GM23338 (cell line): ENCODE results near the gene PLA2G5. TPM values are rescaled to one million over a fixed set of nuclear protein-coding genes. Genes with fewer than 3 reads are reported as not detected.

Experiments
- ATAC-seq: fragments of 200-7000 bp; cut with Tn5 transposase; 3 replicates; pipeline ENCODE4 v1.9.1; 2020
- DNase-seq: peaks from one replicate; pipeline ENCODE4 v3.0.0-alpha.2; 2015; ENCODE audit warnings: low spot score
- H2AFZ ChIP-seq: fragments of 200-600 bp; sonication (generic); 2 replicates; pipeline ENCODE4 v1.8.0; 2016; ENCODE audit warnings: antibody characterized with exemption, mild to moderate bottlenecking, moderate library complexity
- H3F3A ChIP-seq: fragments of 200-600 bp; sonication (generic); replicated peaks from 2 replicates; pipeline ENCODE4 v1.8.0; 2017; ENCODE audit warnings: antibody characterized with exemption, mixed run types, low read depth
- H3K27ac ChIP-seq: fragments of 200-600 bp; sonication (generic); 2 replicates; pipeline ENCODE4 v1.6.1; 2016; ENCODE audit warnings: low read depth
- H3K27me3 ChIP-seq: fragments of 200-600 bp; sonication (generic); 2 replicates; pipeline ENCODE4 v1.8.0; 2016; ENCODE audit warnings: mild to moderate bottlenecking, mixed run types, moderate library complexity; ENCODE audit not compliant: insufficient read depth
- H3K36me3 ChIP-seq: fragments of 200-600 bp; sonication (generic); 2 replicates; pipeline ENCODE4 v1.8.0; 2016; ENCODE audit warnings: mild to moderate bottlenecking; ENCODE audit not compliant: insufficient read depth
- H3K4me1 ChIP-seq: fragments of 200-600 bp; sonication (generic); 2 replicates; pipeline ENCODE4 v1.8.0; 2016; ENCODE audit warnings: mild to moderate bottlenecking, moderate library complexity; ENCODE audit not compliant: insufficient read depth
- H3K4me2 ChIP-seq: fragments of 200-600 bp; sonication (generic); 2 replicates; pipeline ENCODE4 v1.7.1; 2017; ENCODE audit warnings: mixed run types
- H3K4me3 ChIP-seq: fragments of 200-600 bp; sonication (generic); 2 replicates; pipeline ENCODE4 v1.6.1; 2016; ENCODE audit warnings: mixed run types
- H3K79me2 ChIP-seq: fragments of 200-600 bp; sonication (generic); replicated peaks from 2 replicates; pipeline ENCODE4 v1.8.0; 2017; ENCODE audit warnings: mild to moderate bottlenecking; ENCODE audit not compliant: insufficient read depth
- H3K9me2 ChIP-seq: fragments of 200-600 bp; sonication (generic); 2 replicates; pipeline ENCODE4 v1.8.0; 2017; ENCODE audit not compliant: insufficient read depth
- H4K20me1 ChIP-seq: fragments of 200-600 bp; sonication (generic); replicated peaks from 2 replicates; pipeline ENCODE4 v1.8.0; 2017; ENCODE audit warnings: mild to moderate bottlenecking; ENCODE audit not compliant: insufficient read depth
- H3K27ac Mint-ChIP-seq: 2 replicates; pipeline ENCODE4 v1.8.0; 2020; ENCODE audit warnings: inconsistent platforms, mild to moderate bottlenecking, moderate library complexity, mixed read lengths
- H3K27me3 Mint-ChIP-seq: 3 replicates; pipeline ENCODE4 v1.8.0; 2022; ENCODE audit warnings: low read depth, mild to moderate bottlenecking, moderate library complexity, mixed read lengths, inconsistent platforms; ENCODE audit not compliant: insufficient read depth, poor library complexity
- H3K36me3 Mint-ChIP-seq: 3 replicates; pipeline ENCODE4 v1.8.0; 2021; ENCODE audit warnings: low read depth, mild to moderate bottlenecking, inconsistent platforms, moderate library complexity, mixed read lengths
- H3K4me1 Mint-ChIP-seq: 3 replicates; pipeline ENCODE4 v1.8.0; 2020; ENCODE audit warnings: mild to moderate bottlenecking, inconsistent platforms, mixed read lengths
- H3K4me3 Mint-ChIP-seq: 3 replicates; pipeline ENCODE4 v1.8.0; 2021; ENCODE audit warnings: moderate library complexity, mild to moderate bottlenecking, inconsistent platforms, mixed read lengths
- H3K9me3 Mint-ChIP-seq: 3 replicates; pipeline ENCODE4 v1.8.0; 2020; ENCODE audit warnings: moderate library complexity, mild to moderate bottlenecking, inconsistent platforms, mixed read lengths
- CREB1 ChIP-seq: fragments of 250-450 bp; sonication (Bioruptor Pico); IDR thresholded peaks from 2 replicates; pipeline ENCODE4 v1.5.0; 2020; ENCODE audit warnings: low read depth, mild to moderate bottlenecking, moderate library complexity
- CTCF ChIP-seq, 2 experiments: fragments of 200-600 bp in 1 of 2; sonication (generic) in 1 of 2; conservative IDR thresholded peaks; 2 replicates each; pipeline versions ENCODE4 v1.5.1 to v1.6.1; 2016 to 2017; ENCODE audit warnings: antibody characterized with exemption in 2 of 2, low read depth in 2 of 2, mild to moderate bottlenecking in 2 of 2, moderate library complexity in 1 of 2
- ETS1 ChIP-seq: IDR thresholded peaks from 2 replicates; pipeline ENCODE4 v1.6.1; 2016; ENCODE audit warnings: antibody characterized with exemption
- EZH2 ChIP-seq: fragments of 200-600 bp; sonication (generic); IDR thresholded peaks from one replicate; pipeline ENCODE4 v1.8.0; 2017; ENCODE audit warnings: antibody characterized with exemption, mild to moderate bottlenecking, low read depth; ENCODE audit not compliant: unreplicated experiment
- EZH2phosphoT487 ChIP-seq: fragments of 200-600 bp; sonication (generic); IDR thresholded peaks from one replicate; pipeline ENCODE4 v1.8.1; 2018; ENCODE audit warnings: antibody characterized with exemption; ENCODE audit not compliant: unreplicated experiment
- JUNB ChIP-seq: IDR thresholded peaks from one replicate; pipeline ENCODE4 v1.6.1; 2016; ENCODE audit warnings: antibody characterized with exemption; ENCODE audit not compliant: unreplicated experiment
- NANOG ChIP-seq: IDR thresholded peaks from 2 replicates; pipeline ENCODE4 v1.6.1; 2016; ENCODE audit warnings: antibody characterized with exemption, borderline replicate concordance
- POLR2AphosphoS5 ChIP-seq: IDR thresholded peaks from 2 replicates; pipeline ENCODE4 v1.6.1; 2016; ENCODE audit warnings: antibody characterized with exemption, low read depth
- REST ChIP-seq: IDR thresholded peaks from one replicate; pipeline ENCODE4 v1.6.1; 2018; ENCODE audit warnings: antibody characterized with exemption; ENCODE audit not compliant: unreplicated experiment
- STAT1 ChIP-seq: IDR thresholded peaks from one replicate; pipeline ENCODE4 v1.6.1; 2016; ENCODE audit warnings: antibody characterized with exemption; ENCODE audit not compliant: unreplicated experiment
- ZNF114 ChIP-seq: fragments of 250-450 bp; sonication (Bioruptor Pico); IDR thresholded peaks from 2 replicates; pipeline ENCODE4 v1.5.0; 2020; ENCODE audit warnings: mild to moderate bottlenecking, moderate library complexity
- ZNF331 ChIP-seq: fragments of 250-450 bp; sonication (Bioruptor Pico); IDR thresholded peaks from 2 replicates; pipeline ENCODE4 v1.5.0; 2020; ENCODE audit warnings: low read depth, mild to moderate bottlenecking, moderate library complexity
- ZNF462 ChIP-seq: fragments of 250-450 bp; sonication (Bioruptor Pico); IDR thresholded peaks from 2 replicates; pipeline ENCODE4 v1.5.0; 2020; ENCODE audit warnings: mild to moderate bottlenecking, moderate library complexity
- polyA plus RNA-seq: library from polyadenylated mRNA; unstranded; fragments of >200 nt; fragmentation: Nextera tagmentation; extraction: Ambion mirVana; gene quantifications from 2 replicates; pipeline ENCODE4 v1.2.1, GENCODE V29; 2016
- total RNA-seq: library from RNA; depleted of rRNA; stranded (reverse); fragments of >200 nt; shearing (Covaris generic); gene quantifications from 2 replicates; pipeline ENCODE4 v1.2.3, GENCODE V29; 2014

Gene PLA2G5
- total and polyA plus RNA-seq, 2 experiments from 2014 or later = not detected

- no peak overlapping the region for H3K4me3 ChIP-seq
- Mint-ChIP-seq H3K36me3 (peaks cover 41% of the 10 kb centered on the region), H3K27ac (no peak overlapping the region), H3K4me1 (peaks cover 3% of the 10 kb centered on the region; the same call in 2 of the 3 replicates), H3K4me3 (no peak overlapping the region), H3K9me3 (peaks cover 74% of the 10 kb centered on the region), H3K27me3 (peaks cover 3% of the 10 kb centered on the region)
- no peaks in the 10 kb centered on the region; the same call in 1 of the 2 replicates for H3K36me3 ChIP-seq
- no peak overlapping the region for H3K27ac ChIP-seq
- no peaks in the 10 kb centered on the region for H3K79me2 ChIP-seq
- H3K9me2 ChIP-seq = no peaks in the 10 kb centered on the region
- no peak overlapping the region for H3K4me2 ChIP-seq
- no peak overlapping the region for H2AFZ ChIP-seq
- no peak for DNase-seq
- no peaks in the 10 kb centered on the region for H4K20me1 ChIP-seq
- no peak for ATAC-seq
- no peaks in the 10 kb centered on the region for H3F3A ChIP-seq
- no peaks in the 10 kb centered on the region for H3K4me1 ChIP-seq
- no peaks in the 10 kb centered on the region for H3K27me3 ChIP-seq
- TF ChIP-seq ZNF114 (CRISPR knock-in tag) (no peak), CREB1 (CRISPR knock-in tag) (no peak), JUNB (no peak), STAT1 (no peak), EZH2phosphoT487 (no peak), EZH2 (no peak), POLR2AphosphoS5 (no peak), ZNF331 (no peak), NANOG (no peak), REST (no peak), ZNF462 (CRISPR knock-in tag) (no peak), ETS1 (no peak), CTCF (conservative IDR thresholded peaks at IDR 0.05; ENCODE audit: low read depth in 2 of 2) (no peak)
Observed at GRCh38 chr1:20093940-20094391, 24.0 kb downstream of the PLA2G5 start.
